Stimulated activated CD8-positive, alpha-beta memory T cell treated with anti-CD3 and anti-CD28 coated beads, Interleukin-15, amount 100 ng/mL, for 48 hours (primary cell): ENCODE results near the gene SMCHD1.

Experiments used
- DNase-seq, 2 donors: peaks; one replicate each; pipeline ENCODE4 v3.0.0-alpha.2; 2020; ENCODE audit warnings: low read depth in 2 of 2

Gene SMCHD1

DNA sequence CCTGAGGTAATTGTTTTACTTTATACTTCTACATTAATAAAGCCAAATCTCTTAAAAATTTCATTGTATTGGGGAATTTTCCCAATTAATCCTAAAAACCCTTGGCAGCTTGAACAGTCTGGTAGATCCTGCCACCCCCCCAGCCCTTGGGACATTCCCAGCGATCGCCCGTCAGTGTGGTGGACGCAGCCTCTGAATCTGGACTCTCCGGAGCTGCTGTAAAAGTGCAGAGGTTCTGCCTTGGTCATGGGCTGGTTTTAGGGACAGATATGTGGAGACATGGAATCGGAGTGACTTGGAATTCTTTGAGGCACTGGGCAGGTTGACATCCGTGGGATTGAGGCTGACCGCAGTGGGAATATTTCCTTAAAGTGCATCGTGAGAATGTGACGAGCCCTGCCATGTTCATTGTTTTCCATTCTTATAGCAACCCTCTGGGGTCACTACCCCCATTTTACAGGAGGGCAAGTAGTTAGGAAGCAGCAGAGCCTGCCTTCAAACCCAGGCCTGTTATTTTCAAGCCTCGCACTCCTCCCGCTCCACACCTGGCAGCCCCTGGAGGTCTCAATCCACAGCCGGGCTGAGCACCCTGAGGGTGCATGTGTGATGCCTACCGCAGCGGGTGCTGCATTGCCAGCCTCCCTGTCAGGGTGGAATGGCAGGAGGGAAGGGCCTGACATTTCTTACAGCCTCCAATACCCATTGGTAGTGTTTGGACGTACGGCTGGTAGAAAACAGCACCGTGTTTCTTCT, 197.8 kb downstream of the SMCHD1 start:
- no peak for DNase-seq

DNA sequence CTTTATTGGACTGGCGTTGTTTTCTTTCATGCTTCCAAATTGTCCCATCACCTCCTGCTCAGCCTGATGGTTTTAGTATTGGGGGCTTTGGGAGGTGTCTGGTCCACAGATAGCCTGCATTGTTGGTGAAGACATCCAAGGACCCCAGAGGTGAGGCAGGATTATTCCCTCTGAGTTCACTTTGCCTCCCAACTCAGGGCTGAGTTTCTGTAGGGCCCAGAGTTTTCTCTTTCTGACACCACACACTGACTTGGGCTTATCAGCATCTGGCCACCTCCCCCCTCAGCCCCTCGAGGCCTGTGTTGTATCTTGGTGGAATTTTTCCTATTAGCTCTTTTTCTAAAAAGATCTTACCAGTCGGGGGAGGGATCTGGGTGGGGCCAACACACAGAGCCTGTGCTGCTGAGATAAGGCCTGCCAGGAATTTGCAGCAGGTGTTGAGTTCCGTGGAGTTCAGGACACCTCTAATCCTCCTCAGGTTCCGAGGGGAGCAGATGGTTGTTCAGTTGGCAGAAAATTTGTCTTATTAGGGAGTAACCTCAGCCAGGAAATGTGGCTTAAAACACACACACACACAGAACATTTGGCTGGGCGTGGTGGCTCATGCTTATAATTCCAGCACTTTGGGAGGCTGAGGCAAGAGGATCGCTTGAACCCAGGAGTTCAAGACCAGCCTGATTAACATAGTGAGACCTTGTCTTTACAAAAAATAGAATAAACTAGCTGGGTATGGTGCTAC, 198.6 kb downstream of the SMCHD1 start:
- no peak for DNase-seq
